PC-9 (cell line): ENCODE results near the gene OBSL1. TPM values are rescaled to one million over a fixed set of nuclear protein-coding genes. Genes with fewer than 3 reads are reported as not detected.

Source experiments
- BruUV-seq: library from RNA; stranded (reverse); fragments of 400-500 nt; replicated peaks from 2 replicates; lab custom pipeline; 2021; lab: Mats Ljungman, UMichigan
- CTCF ChIA-PET: fragments of 300-600 bp; sonication (Branson Sonifier 250); formaldehyde crosslinking; loops from one replicate; lab custom pipeline; 2022; ENCODE audit warnings: antibody characterized with exemption; lab: Charles Lee
- POLR2A ChIA-PET: fragments of 300-600 bp; sonication (Branson Sonifier 250); formaldehyde crosslinking; loops from one replicate; lab custom pipeline; 2022; ENCODE audit warnings: antibody characterized with exemption; ENCODE audit not compliant: unreplicated experiment; lab: Charles Lee
- DNase-seq, 2 experiments: peaks; one replicate each; pipeline versions ENCODE4 v3.0.0 to v3.0.0-alpha.2; 2015 to 2022; ENCODE audit warnings: mixed read lengths in 1 of 2
- H2AFZ ChIP-seq: fragments of 200-600 bp; sonication (generic); 2 replicates; pipeline ENCODE4 v1.8.1; 2017; ENCODE audit warnings: antibody characterized with exemption
- H3F3A ChIP-seq: fragments of 200-600 bp; sonication (generic); 2 replicates; pipeline ENCODE4 v1.8.1; 2017; ENCODE audit warnings: antibody characterized with exemption, mild to moderate bottlenecking, low read depth; ENCODE audit not compliant: insufficient read depth
- H3K27ac ChIP-seq: fragments of 200-600 bp; sonication (generic); 2 replicates; pipeline ENCODE4 v1.6.1; 2016; ENCODE audit warnings: mixed run types
- H3K27me3 ChIP-seq: fragments of 200-600 bp; sonication (generic); 2 replicates; pipeline ENCODE4 v1.6.1; 2016; ENCODE audit warnings: low read depth, mixed run types; ENCODE audit not compliant: insufficient read depth
- H3K36me3 ChIP-seq: fragments of 200-600 bp; sonication (generic); 2 replicates; pipeline ENCODE4 v1.6.1; 2016; ENCODE audit warnings: low read depth, mixed run types
- H3K4me1 ChIP-seq: fragments of 200-600 bp; sonication (generic); replicated peaks from 2 replicates; pipeline ENCODE4 v1.6.1; 2016; ENCODE audit warnings: mixed run types; ENCODE audit not compliant: insufficient read depth
- H3K4me2 ChIP-seq: fragments of 200-600 bp; sonication (generic); 2 replicates; pipeline ENCODE4 v1.6.1; 2017; ENCODE audit warnings: mixed run types
- H3K4me3 ChIP-seq: fragments of 200-600 bp; sonication (generic); 2 replicates; pipeline ENCODE4 v1.6.1; 2016; ENCODE audit warnings: mixed run types
- H3K79me2 ChIP-seq: fragments of 200-600 bp; sonication (generic); 2 replicates; pipeline ENCODE4 v1.6.1; 2017; ENCODE audit warnings: low read depth, mixed run types
- H3K9me2 ChIP-seq: fragments of 200-600 bp; sonication (generic); 2 replicates; pipeline ENCODE4 v1.8.1; 2017; ENCODE audit warnings: mild to moderate bottlenecking; ENCODE audit not compliant: insufficient read depth
- H3K9me3 ChIP-seq: fragments of 200-600 bp; sonication (generic); 2 replicates; pipeline ENCODE4 v1.8.1; 2016; ENCODE audit warnings: low read depth; ENCODE audit not compliant: insufficient read depth
- H4K20me1 ChIP-seq: fragments of 200-600 bp; sonication (generic); 2 replicates; pipeline ENCODE4 v1.8.1; 2017; ENCODE audit not compliant: insufficient read depth
- EZH2 ChIP-seq: fragments of 200-600 bp; sonication (generic); IDR thresholded peaks from 2 replicates; pipeline ENCODE4 v1.8.0; 2017; ENCODE audit warnings: antibody characterized with exemption, low read depth
- intact Hi-C: fragments of 100-400 bp; cut with micrococcal nuclease; formaldehyde crosslinking; loops from one replicate; pipeline ENCODE4 v1.10.0; 2022; ENCODE audit not compliant: unreplicated experiment
- total RNA-seq: library from RNA; stranded (reverse); gene quantifications from 2 replicates; pipeline ENCODE4 v1.2.3, GENCODE V29; 2021
- TF ChIP-seq, protein P1 (sequence below): fragments of 200-600 bp; sonication (generic); conservative IDR thresholded peaks from 2 replicates; pipeline ENCODE4 v1.6.1; 2017; ENCODE audit warnings: mixed run types, antibody characterized with exemption, mild to moderate bottlenecking, moderate library complexity

OBSL1 gene
- total RNA-seq, 1 experiment from 2014 or later: 110 TPM

DNA sequence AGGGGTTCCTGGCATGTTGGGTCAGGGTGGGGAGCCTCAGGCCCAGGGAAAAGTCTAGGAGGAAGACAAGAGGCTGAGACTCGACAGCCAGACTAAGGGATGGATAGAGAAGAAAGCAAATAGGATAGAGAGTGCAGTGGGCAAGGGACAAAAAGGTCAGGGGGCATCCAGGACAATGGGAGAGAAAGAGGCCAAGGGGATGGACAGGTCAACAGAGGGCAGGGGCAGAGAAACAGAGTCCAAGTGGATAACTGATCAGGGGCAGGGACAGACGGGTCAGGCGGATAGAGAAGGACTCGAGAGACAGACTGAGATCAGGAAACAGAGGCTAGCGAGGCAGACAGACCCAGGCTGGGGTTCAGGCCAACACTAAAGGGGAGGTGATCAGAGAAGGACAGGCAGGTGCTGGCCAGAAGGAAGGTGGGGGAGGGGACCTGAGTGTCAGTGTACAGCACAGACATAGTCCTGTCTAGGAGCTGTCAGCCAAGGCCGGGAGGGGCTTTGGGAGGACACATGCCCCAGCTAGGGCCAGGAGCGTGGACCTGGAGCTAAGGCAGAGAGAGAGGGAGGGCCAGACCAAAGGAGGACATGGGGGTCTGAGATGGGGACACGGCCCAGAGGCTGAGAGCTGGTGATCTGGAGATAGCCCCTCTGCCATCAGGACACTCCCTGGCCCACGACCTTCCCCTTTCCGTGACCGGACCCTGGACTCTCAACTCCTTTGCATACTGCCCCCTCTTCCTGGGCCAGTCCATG is 44.8 kb downstream of the OBSL1 start:
- Histone ChIP-seq H3K36me3 (no peaks in the 10 kb centered on the region), H3K4me2 (no peak overlapping the region), H3K4me1 (peaks cover 15% of the 10 kb centered on the region), H3K27ac (no peak overlapping the region), H4K20me1 (no peaks in the 10 kb centered on the region), H3K79me2 (no peaks in the 10 kb centered on the region), H2AFZ (no peak overlapping the region), H3K9me3 (no peaks in the 10 kb centered on the region), H3K27me3 (peaks cover 33% of the 10 kb centered on the region), H3F3A (peaks cover 5% of the 10 kb centered on the region; the same call in 1 of the 2 replicates), H3K9me2 (no peaks in the 10 kb centered on the region), H3K4me3 (no peak overlapping the region)
- CTCF ChIA-PET: interaction anchor here (0.8 to 0.9 kb wide), 2 partner anchors 17 to 122 kb away, joined by 3 to 4 read pairs; no protein-coding TSS in a partner anchor
- POLR2A ChIA-PET: interaction anchor here (0.6 kb wide), 1 partner anchor 84 kb away, joined by 3 read pairs; no protein-coding TSS in a partner anchor
- no peak for DNase-seq
- BruUV-seq: no TSS peak
- intact Hi-C loops: no loop called here
- TF ChIP-seq, protein P1, sequence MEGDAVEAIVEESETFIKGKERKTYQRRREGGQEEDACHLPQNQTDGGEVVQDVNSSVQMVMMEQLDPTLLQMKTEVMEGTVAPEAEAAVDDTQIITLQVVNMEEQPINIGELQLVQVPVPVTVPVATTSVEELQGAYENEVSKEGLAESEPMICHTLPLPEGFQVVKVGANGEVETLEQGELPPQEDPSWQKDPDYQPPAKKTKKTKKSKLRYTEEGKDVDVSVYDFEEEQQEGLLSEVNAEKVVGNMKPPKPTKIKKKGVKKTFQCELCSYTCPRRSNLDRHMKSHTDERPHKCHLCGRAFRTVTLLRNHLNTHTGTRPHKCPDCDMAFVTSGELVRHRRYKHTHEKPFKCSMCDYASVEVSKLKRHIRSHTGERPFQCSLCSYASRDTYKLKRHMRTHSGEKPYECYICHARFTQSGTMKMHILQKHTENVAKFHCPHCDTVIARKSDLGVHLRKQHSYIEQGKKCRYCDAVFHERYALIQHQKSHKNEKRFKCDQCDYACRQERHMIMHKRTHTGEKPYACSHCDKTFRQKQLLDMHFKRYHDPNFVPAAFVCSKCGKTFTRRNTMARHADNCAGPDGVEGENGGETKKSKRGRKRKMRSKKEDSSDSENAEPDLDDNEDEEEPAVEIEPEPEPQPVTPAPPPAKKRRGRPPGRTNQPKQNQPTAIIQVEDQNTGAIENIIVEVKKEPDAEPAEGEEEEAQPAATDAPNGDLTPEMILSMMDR: no peak
- no peak for TF ChIP-seq EZH2

DNA sequence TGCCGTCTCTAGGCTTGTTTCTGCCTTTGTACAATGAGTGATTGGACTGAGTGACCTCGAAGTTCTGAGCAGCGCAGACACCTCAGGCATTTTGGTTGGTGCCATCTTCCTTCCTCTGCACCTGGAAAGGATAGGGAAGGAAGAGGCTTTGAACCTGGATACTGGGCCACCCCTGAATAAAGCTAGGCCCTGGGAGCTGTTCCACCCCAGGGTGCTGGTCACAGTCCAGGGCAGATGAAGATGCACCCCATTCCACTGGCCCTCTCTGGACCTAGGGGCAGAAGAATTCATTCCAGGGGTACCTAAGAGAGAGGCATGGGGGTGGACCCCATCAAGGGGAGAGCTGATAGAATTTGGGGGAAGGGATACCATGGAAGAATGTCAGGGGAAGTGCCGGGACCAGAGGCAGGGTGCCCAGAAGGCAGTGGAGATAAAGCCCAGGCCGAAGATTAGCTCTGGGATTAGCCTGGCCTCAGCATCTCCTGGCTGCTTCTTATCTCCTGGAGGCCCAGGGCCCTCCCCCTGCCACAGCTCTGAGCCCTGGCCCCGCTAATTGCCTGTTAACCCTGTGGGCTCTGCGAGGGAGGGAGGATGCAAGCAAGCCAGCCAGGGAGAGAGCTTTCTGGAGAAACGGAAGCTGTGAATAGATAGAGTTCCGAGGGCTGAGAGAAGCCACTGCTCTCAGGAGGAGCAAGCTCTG is 45.7 kb downstream of the OBSL1 start:
- peaks cover 15% of the 10 kb centered on the region for H3K4me1 ChIP-seq
- H3K9me2 ChIP-seq: no peaks in the 10 kb centered on the region
- intact Hi-C loops: no loop called here
- H3K4me3 ChIP-seq: no peak overlapping the region
- DNase-seq: no peak
- H3K27ac ChIP-seq: no peak overlapping the region
- H3K79me2 ChIP-seq: no peaks in the 10 kb centered on the region
- ChIA-PET POLR2A (no interaction called here), CTCF (interaction anchor here (0.9 kb wide), 1 partner anchor 16 kb away, joined by 3 read pairs; no protein-coding TSS in a partner anchor)
- H3K4me2 ChIP-seq: no peak overlapping the region
- H3F3A ChIP-seq: peaks cover 6% of the 10 kb centered on the region; the same call in 1 of the 2 replicates
- H3K27me3 ChIP-seq: peaks cover 33% of the 10 kb centered on the region
- no peaks in the 10 kb centered on the region for H3K36me3 ChIP-seq
- no peaks in the 10 kb centered on the region for H4K20me1 ChIP-seq
- TF ChIP-seq, protein P1: no peak
- TF ChIP-seq EZH2: no peak
- no peak overlapping the region for H2AFZ ChIP-seq
- no TSS peak for BruUV-seq
- H3K9me3 ChIP-seq: no peaks in the 10 kb centered on the region

DNA sequence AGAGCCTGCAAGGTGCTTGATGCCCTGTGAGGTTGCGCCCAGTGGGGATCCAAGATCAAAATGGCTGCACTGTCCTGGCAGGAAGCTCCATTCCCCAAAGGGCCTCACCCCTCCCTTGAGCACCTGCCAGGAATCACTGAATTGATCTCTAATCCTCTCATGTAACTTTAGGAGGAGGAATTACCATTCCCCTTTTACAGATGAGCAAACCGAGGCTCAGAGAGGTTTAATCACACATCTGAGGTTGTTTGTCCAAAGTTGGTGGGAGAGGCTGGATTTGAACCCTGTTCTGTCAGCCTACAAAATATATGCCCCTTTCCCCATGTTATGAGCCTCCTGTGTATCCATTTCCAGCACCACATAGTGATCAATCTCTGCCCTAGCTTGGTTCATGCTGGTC is 46.5 kb downstream of the OBSL1 start:
- Histone ChIP-seq H3K36me3 (no peaks in the 10 kb centered on the region), H2AFZ (no peak overlapping the region), H3K9me2 (no peaks in the 10 kb centered on the region), H3K27me3 (peaks cover 32% of the 10 kb centered on the region), H3K4me2 (no peak overlapping the region), H3K4me1 (peaks cover 15% of the 10 kb centered on the region), H3K79me2 (no peaks in the 10 kb centered on the region), H3K27ac (no peak overlapping the region), H3K9me3 (no peaks in the 10 kb centered on the region), H4K20me1 (no peaks in the 10 kb centered on the region), H3F3A (peaks cover 6% of the 10 kb centered on the region; the same call in 1 of the 2 replicates), H3K4me3 (no peak overlapping the region)
- no TSS peak for BruUV-seq
- ChIA-PET POLR2A (no interaction called here), CTCF (no interaction called here)
- TF ChIP-seq EZH2: no peak
- TF ChIP-seq, protein P1: no peak
- intact Hi-C loops: loop anchor here (5.0 kb wide), 1 partner anchor 68 kb away; no protein-coding TSS in a partner anchor
- no peak for DNase-seq
